Activated CD8-positive, alpha-beta T cell treated with anti-CD3 and anti-CD28 coated beads for 36 hours (primary cell): ENCODE results near the gene FCGR3A. TPM values are rescaled to one million over a fixed set of nuclear protein-coding genes. Genes with fewer than 3 reads are reported as not detected.
"Not testable (repeated sequence)": the region's sequence is repeated elsewhere in the genome, so short reads cannot be mapped to it uniquely, and the experiment has no call there.

Experiments
- ATAC-seq: fragments of 200-7000 bp; cut with Tn5 transposase; one replicate; pipeline ENCODE4 v1.10.0; 2021; ENCODE audit warnings: mild to moderate bottlenecking, moderate library complexity
- CTCF ChIA-PET: fragments of 350-600 bp; sonication (Branson Sonifier 250); formaldehyde crosslinking; loops from one replicate; lab custom pipeline; 2021; ENCODE audit warnings: antibody characterized with exemption; lab: Charles Lee
- POLR2A ChIA-PET: fragments of 350-600 bp; sonication (Branson Sonifier 250); formaldehyde crosslinking; loops from one replicate; lab custom pipeline; 2021; ENCODE audit warnings: antibody characterized with exemption; lab: Charles Lee
- DNase-seq: peaks from one replicate; pipeline ENCODE4 v3.0.0-alpha.2; 2020
- H3K27ac Mint-ChIP-seq: one replicate; pipeline ENCODE4 v1.8.0; 2021; ENCODE audit warnings: mild to moderate bottlenecking, mixed read lengths
- H3K27me3 Mint-ChIP-seq: one replicate; pipeline ENCODE4 v1.8.0; 2021; ENCODE audit warnings: mixed read lengths
- H3K36me3 Mint-ChIP-seq: one replicate; pipeline ENCODE4 v1.8.0; 2021; ENCODE audit warnings: low read depth, mixed read lengths
- H3K4me1 Mint-ChIP-seq: one replicate; pipeline ENCODE4 v1.8.0; 2021; ENCODE audit warnings: low read depth, mixed read lengths
- H3K4me3 Mint-ChIP-seq: one replicate; pipeline ENCODE4 v1.8.0; 2021; ENCODE audit warnings: mild to moderate bottlenecking, moderate library complexity, mixed read lengths
- H3K9me3 Mint-ChIP-seq: one replicate; pipeline ENCODE4 v1.8.0; 2021; ENCODE audit warnings: mixed read lengths
- CTCF ChIP-seq: fragments of 200-600 bp; IDR thresholded peaks from one replicate; pipeline ENCODE4 v1.8.0; 2022; ENCODE audit warnings: antibody characterized with exemption, mild to moderate bottlenecking
- intact Hi-C: fragments of 100-400 bp; cut with micrococcal nuclease; formaldehyde crosslinking; loops from one replicate; pipeline ENCODE4 v1.10.0; 2022
- total RNA-seq, 2 experiments: library from RNA; stranded (reverse); gene quantifications; one replicate each; pipeline ENCODE4 v1.2.3, GENCODE V29; 2021

The FCGR3A gene
- total RNA-seq, result under 1 TPM; 0.27 to 0.36 TPM

- no peaks in the 10 kb centered on the region for H3K27me3 Mint-ChIP-seq
- no peaks in the 10 kb centered on the region for H3K9me3 Mint-ChIP-seq
- ChIA-PET CTCF (no interaction called here), POLR2A (interaction anchor here (0.6 kb wide), 1 partner anchor 1052 kb away, joined by 3 read pairs; no protein-coding TSS in a partner anchor)
- H3K27ac Mint-ChIP-seq, result no peak within 1 kb of the TSS
- TF ChIP-seq CTCF, result no peak
- no peaks in the 10 kb centered on the region for H3K36me3 Mint-ChIP-seq
- no peak within 1 kb of the TSS for H3K4me3 Mint-ChIP-seq
- ATAC-seq, result no peak
- no peak for DNase-seq
- peaks cover 18% of the 10 kb centered on the region for H3K4me1 Mint-ChIP-seq
- intact Hi-C loops, result no loop called here
These were observed at the start of gene FCGR3A for GRCh38 chr1:161549652-161550051. FCGR3A (minus strand) TSS chr1:161549818; CDS start chr1:161549736, 82 bp downstream.

GRCh38 chr1:161597077-161597476 lies 47.5 kb upstream of the FCGR3A start:
- intact Hi-C loops, H3K9me3 Mint-ChIP-seq, H3K27me3 Mint-ChIP-seq, H3K27ac Mint-ChIP-seq, ATAC-seq, H3K4me1 Mint-ChIP-seq, DNase-seq, POLR2A ChIA-PET, CTCF ChIA-PET, H3K4me3 Mint-ChIP-seq, H3K36me3 Mint-ChIP-seq: not testable (repeated sequence)

- H3K27me3 Mint-ChIP-seq, H3K36me3 Mint-ChIP-seq, H3K27ac Mint-ChIP-seq, DNase-seq, intact Hi-C loops, ATAC-seq, CTCF ChIA-PET, POLR2A ChIA-PET, H3K9me3 Mint-ChIP-seq, H3K4me1 Mint-ChIP-seq, H3K4me3 Mint-ChIP-seq: not testable (repeated sequence)
These were observed 46.0 kb upstream of the FCGR3A start for GRCh38 chr1:161595583-161595982.

DNA sequence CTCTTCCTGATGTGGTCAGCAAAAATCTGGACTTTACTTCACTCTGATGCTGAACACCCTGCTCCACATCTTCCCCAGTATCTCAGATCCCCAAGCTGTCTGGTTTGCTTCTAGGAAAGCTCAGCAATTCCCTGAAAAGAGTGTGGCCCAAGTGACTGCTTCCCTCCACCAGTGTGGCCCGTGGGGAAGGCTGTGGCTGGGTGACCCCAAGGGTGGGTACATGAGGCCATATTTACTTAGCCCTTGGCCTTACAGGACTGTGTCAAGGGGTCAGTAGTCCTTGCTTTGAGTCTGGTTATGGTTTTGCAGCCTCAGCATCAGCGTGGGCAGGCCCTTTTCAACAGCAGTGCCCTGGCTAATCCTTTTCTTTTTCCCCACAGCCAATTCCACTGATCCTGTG lies 45.6 kb upstream of the FCGR3A start:
- H3K36me3 Mint-ChIP-seq, H3K4me1 Mint-ChIP-seq, CTCF ChIA-PET, ATAC-seq, H3K4me3 Mint-ChIP-seq, DNase-seq, H3K27ac Mint-ChIP-seq, POLR2A ChIA-PET, H3K27me3 Mint-ChIP-seq, H3K9me3 Mint-ChIP-seq, intact Hi-C loops: not testable (repeated sequence)

DNA sequence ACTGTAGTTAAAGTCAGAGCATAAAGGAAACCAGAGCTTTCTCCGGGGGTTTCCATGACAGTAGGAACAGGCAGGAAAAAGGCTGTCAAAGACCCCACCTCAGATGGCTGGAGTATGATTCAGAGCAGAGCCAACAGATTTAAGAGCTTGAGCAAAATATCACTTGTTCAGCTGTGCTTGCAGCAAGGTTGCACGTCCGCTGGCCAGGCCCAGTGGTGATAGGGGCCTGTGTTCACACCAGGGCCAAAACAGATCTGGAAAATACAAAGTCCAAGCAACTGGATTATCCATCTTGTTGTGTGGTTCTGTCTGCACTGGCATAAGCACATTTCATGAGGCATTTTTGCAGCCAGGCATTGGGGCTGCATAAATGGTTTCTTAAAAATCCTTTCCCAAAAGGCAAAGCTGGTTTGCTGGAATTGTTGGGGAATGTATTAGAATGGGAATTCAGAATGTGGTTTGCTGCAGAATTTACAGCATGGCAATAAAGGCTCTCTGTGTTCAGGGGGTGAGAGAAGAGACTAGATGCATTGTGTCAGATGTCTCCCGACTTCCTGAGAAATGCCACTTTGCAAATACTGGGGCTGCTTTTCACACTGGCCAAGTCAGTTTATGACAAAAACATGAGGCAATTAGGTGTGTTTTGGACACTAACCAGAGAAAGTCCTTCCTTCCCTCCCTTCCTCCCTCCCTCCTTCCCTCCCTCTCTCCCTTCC lies 44.8 kb upstream of the FCGR3A start:
- CTCF ChIA-PET, DNase-seq, H3K36me3 Mint-ChIP-seq, H3K27me3 Mint-ChIP-seq, H3K4me1 Mint-ChIP-seq, H3K4me3 Mint-ChIP-seq, H3K9me3 Mint-ChIP-seq, ATAC-seq, H3K27ac Mint-ChIP-seq, intact Hi-C loops: not testable (repeated sequence)
- POLR2A ChIA-PET, result interaction anchor here (0.6 kb wide), 1 partner anchor 121 kb away, joined by 3 read pairs; no protein-coding TSS in a partner anchor

DNA sequence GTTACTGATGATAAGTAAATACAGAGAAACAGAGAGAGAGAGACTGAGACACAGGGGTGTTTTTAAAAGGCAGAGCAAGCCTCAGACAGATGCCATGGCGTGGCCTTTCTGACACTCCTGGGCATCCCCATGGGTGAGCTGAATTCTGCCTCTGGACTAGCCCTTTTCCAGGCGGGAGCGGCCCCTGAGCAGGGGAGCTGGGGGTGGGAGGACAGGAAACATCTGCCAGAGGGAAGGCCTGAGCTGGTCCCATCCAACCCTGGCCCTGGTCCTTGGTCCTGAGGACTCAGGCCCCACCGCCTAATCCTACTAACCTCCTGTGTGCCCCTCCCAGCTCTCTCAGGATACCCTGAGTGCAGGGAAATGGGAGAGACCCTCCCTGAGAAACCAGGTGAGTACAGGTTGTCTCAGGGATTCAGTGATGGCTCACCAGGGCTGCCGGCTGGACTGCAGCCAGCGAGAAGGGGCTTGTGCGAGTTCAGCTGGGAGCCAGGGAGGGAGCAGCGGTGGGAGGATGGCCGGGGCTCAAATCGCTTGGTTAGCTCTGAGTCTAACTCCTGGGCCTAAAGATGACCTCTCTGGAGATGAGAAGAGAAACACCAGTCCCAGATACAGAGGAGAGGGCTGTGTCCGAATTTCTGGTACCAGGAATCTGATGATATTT lies 43.6 kb upstream of the FCGR3A start:
- POLR2A ChIA-PET, result interaction anchor here (0.6 kb wide), 1 partner anchor 122 kb away, joined by 3 read pairs; no protein-coding TSS in a partner anchor
- CTCF ChIA-PET, ATAC-seq, H3K27me3 Mint-ChIP-seq, H3K4me3 Mint-ChIP-seq, H3K36me3 Mint-ChIP-seq, H3K4me1 Mint-ChIP-seq, H3K9me3 Mint-ChIP-seq, intact Hi-C loops, H3K27ac Mint-ChIP-seq, DNase-seq: not testable (repeated sequence)

- H3K27me3 Mint-ChIP-seq, CTCF ChIA-PET, H3K9me3 Mint-ChIP-seq, DNase-seq, H3K4me1 Mint-ChIP-seq, H3K36me3 Mint-ChIP-seq, POLR2A ChIA-PET, H3K4me3 Mint-ChIP-seq, H3K27ac Mint-ChIP-seq, intact Hi-C loops: not testable (repeated sequence)
- ATAC-seq, result peak; percentile 49
These were observed 43.0 kb upstream of the FCGR3A start for GRCh38 chr1:161592586-161592985.

DNA sequence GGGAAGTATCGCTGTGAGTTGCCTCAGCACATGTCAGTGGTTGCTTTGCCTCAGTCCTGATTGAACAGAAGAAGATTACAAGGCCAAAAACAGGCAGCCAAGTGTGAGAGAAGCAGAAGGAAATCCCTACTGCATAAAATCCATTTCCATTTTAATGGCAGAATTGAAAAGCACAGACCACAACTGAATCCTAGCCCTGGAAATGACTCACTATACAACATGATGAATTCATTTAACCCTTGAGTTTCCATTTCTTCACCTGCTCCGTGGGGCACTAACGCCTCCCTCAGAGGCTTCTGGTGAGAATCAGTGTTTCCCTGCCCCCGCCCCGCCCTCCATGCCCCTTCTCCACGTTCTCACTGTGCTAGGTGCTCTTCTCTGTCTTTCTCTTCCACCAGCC lies 40.3 kb upstream of the FCGR3A start:
- intact Hi-C loops, H3K9me3 Mint-ChIP-seq, ATAC-seq, POLR2A ChIA-PET, H3K4me3 Mint-ChIP-seq, H3K4me1 Mint-ChIP-seq, H3K27ac Mint-ChIP-seq, H3K36me3 Mint-ChIP-seq, DNase-seq, CTCF ChIA-PET, H3K27me3 Mint-ChIP-seq: not testable (repeated sequence)

DNA sequence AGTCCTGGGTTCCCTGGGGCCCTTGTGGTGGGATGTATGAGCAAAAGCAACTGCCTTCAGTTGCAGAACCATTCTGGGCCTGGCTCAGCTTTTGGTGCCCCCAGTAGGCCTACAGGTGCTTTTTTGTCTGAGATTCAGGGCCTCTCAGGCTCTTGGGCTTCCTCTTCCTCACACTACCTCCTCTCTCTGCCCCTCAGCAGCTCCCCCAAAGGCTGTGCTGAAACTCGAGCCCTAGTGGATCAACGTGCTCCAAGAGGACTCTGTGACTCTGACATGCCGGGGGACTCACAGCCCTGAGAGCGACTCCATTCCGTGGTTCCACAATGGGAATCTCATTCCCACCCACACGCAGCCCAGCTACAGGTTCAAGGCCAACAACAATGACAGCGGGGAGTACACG lies 39.7 kb upstream of the FCGR3A start:
- H3K27ac Mint-ChIP-seq, ATAC-seq, POLR2A ChIA-PET, H3K9me3 Mint-ChIP-seq, H3K27me3 Mint-ChIP-seq, H3K4me3 Mint-ChIP-seq, H3K36me3 Mint-ChIP-seq, H3K4me1 Mint-ChIP-seq, intact Hi-C loops, DNase-seq, CTCF ChIA-PET: not testable (repeated sequence)

GRCh38 chr1:161588596-161588995 lies 39.0 kb upstream of the FCGR3A start:
- H3K4me3 Mint-ChIP-seq, CTCF ChIA-PET, POLR2A ChIA-PET, H3K27me3 Mint-ChIP-seq, intact Hi-C loops, DNase-seq, H3K36me3 Mint-ChIP-seq, ATAC-seq, H3K9me3 Mint-ChIP-seq, H3K4me1 Mint-ChIP-seq, H3K27ac Mint-ChIP-seq: not testable (repeated sequence)

DNA sequence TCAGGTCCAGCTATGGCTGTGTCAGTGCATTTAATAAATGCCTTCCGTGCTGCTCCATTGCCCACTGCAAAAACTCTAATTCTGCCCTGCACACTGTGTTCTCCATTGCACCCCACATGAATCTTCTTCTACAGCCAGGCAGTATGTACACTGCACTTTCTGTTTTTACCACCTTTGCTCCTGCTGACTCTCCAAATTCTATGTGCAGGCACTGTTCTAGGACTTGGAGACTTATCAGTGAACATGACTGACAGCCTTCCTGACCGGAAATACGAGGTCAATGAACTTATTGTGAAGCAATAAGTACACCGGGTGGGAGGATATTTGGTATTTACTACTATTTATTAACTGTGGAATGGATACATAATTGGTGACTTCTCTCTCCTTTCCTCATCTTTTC lies 33.3 kb upstream of the FCGR3A start:
- H3K27me3 Mint-ChIP-seq, H3K9me3 Mint-ChIP-seq, ATAC-seq, intact Hi-C loops, H3K36me3 Mint-ChIP-seq, H3K4me3 Mint-ChIP-seq, CTCF ChIA-PET, H3K4me1 Mint-ChIP-seq, DNase-seq, POLR2A ChIA-PET, H3K27ac Mint-ChIP-seq: not testable (repeated sequence)
